Measurements from ENCODE around the gene ALDH1L1.

ALDH1L1 gene

DNA sequence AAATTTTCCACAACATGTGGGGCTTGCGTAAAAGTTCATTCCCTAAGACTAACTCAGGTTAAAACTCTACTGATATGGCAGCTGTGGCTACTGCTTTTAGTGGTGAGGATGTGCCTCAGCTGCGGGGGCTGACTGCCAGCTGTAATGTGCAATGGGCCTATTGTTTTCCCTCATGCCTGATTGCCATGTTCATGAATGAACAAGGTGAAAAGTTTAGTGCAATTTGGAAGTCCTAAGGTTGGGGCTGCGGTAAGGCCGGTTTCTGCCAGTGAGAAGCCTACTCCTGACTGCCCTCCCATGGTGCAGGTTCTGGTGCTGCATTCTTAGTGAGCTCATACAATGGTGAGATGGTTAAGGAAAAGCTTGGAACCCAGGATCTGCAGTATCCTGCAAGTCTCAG, 10.9 kb upstream of the ALDH1L1 start:
- DNase-seq, result no peak

DNA sequence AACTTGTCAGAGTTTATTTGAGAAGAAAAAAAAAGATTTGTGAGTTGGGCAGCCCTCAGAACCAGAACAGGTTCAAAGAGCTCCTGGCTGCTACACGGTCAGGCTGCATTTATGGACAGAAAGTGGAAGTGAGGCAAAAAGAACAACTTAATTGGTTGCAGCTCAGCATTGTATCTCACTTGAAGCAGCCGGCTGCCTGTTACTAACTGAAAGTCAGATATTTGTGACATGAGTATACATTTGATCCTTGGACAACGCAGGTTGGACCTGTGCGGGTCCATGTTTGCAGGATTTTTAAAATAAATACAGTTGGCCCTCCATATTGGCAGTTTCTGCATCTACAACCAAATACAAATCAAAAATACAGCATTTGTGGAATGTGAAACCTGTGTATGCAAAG, 7.5 kb upstream of the ALDH1L1 start:
- DNase-seq, result no peak

DNA sequence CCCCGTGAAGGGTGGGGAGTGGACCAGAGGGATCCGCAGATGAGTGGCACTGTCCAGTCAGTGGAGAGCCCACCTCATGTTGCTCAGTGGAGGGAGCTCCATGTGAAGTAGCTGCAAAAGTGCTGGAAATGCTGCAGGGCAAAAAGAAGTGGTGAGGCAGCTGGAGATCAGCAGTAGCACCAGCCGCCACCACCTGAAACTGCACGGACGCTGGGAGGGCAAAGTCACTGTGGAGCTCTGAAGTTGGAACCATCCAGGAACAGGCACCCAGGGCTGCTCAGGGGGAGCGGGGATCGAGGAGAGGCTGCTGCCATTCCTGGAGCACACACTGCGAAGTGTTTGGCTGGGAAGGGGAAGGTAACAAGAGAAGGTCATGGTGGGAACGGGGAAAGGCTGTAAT, 6.4 kb upstream of the ALDH1L1 start:
- no peak for DNase-seq

DNA sequence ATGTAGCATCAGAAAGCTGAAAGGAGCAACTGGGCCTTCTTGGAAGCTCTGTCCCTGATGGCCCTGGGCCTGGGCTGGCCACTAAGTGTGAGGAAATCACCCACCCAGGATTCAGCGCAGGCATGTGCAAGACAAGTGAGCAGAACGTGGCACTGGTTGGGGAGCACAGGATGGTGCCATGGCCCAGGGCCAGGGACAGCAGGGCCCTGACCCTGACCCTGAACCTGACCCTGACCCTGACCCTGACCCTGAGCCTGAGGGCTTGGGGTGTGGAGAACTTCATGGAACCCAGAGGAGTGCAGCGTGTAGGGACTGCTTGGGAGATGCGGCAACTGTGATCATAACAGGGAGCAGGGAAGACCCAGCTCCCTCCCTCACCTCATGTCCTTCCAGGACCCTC, 5.9 kb upstream of the ALDH1L1 start:
- no peak for DNase-seq

DNA sequence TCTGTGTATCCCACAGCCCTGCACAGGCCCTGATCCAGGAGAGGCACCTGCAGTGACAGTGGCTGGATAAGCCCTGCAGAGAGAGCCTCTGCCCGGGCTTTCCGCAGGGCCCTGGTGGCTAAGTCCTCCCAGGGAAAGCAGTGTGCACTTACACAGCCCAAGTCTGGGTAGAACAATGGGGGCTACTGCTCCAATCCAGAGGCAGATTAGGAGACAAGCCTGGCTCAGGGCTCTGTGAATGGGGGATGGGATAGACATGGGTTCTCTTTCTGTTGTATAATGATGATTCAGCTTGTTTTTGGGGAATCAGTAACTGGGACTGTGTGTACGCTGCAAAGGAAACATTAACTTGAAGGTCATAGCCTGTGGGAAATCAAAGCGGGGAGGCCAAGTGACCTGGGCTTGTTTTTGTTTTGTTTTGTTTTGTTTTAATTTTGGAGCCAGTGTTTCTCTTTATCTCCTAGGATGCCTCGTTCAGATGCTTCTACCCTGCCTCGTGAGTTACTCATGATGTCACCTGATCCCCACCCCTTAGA, 4.1 kb upstream of the ALDH1L1 start:
- DNase-seq, result no peak

DNA sequence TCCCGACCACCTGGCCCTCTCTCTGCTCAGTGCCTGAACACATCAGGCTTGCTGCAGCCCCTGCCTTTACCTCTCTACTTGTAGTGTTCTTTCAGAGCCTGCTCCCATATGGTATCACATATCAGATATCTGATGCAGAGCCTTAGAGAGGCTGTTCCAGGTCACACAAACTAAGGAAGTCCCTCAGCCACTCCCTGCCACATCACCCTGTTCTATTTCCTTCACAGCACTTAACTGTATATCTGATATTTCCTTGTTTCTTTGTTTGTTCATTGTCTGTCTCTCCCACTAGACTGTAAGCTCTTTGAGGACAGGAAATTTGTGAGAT, 976 bp upstream of the ALDH1L1 start:
- no peak for DNase-seq

DNA sequence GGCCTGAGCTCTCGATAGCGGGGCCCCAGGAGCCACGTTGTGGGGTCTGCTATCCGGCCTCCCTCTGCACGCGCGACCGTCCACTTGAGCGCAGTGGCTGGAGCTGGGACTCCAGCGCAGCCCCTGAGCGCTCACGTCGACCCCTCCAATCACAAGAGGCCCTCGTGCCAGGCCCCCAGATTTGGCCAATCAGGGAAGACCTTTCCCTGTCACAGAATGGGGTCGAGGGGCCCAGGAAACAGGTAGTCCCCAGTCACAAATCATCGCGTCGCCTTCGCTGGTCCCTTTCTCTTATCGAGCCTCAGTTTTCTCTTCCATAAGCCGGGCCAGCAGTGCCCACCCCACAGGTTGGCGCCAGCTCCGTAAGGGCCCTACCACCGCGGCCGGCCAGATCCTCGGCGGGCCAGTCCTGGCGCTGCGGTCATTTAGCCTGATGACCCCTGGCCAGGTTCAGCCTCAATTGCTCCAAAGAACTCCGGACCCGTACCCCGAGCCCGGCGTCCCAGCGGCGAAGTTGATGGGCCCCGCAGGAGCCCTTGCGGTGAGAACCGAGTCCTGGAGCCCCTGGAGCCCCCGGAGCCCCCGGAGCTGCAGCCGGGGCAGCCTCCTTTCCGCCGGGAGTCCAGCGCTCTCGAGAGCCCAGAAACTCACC, 435 bp downstream of the ALDH1L1 start:
- DNase-seq, result no peak

DNA sequence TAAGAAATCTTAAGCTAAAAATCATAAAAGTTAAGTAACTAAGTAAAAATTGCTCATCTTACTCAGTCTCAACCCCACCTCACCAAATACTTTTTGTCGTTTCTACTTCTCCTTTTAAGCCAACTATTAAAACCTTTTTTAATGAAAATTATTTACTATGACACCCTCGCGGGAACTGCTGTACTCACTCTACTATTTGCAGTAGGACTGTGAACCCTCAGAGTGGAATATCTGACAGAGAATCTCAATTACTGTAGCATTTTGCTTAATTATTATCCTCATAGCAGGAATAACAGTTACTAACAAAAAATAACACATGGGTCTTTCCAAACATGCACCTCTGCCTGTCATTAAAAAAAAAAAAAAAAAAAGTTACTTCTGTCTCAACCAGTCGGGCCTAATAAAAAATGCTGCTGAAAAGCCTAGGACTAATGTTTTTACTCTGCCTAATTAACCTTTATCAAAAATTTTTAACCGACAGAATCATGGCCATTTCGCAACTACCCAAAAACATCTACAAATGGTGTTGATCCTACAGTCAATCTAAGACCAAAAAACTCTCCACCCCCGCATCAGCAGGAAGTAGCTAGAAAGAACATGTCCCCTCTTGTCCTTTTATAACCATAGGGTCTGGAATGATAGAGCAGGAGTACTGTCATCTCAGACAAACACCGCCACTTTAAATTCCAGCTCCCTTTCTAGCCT, 10.2 kb downstream of the ALDH1L1 start:
- no peak for DNase-seq

DNA sequence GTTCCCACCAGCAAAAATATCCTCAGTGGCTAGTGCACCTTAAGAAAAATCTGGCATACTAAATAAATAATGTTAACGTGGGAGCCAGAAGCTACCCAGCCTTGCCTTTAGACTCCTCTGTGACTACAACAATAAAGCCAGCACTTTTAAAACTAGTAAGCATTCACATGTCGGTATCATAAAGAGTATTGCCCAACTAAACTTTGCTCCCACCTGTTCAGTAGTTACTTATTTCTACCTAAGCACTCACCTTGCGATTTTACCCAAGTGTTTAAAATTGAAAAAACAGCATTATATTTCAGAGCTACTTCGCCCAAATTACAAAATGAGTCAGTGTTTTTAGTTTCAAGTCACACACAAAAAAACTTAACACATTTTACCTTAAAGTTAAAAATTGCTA, 12.8 kb downstream of the ALDH1L1 start:
- no peak for DNase-seq

DNA sequence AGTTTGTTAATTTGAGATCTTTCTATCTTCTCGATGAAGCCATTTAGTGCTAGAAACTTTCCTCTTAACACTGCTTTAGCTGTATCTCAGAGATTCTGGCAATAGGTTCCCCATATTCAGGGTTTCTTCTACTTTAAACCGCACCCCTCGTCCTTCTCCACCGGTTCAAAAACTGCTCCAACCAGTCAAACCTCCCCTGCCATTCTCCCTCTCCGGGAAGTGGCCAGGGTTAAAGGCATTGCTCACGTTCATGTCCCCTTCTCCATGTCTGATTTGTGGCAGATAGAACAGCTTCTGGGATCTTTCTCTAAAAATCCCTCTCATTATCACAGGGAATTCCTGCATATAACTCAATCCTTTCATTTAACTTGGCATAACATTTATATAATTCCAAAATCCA, 14.4 kb downstream of the ALDH1L1 start:
- DNase-seq, result no peak

DNA sequence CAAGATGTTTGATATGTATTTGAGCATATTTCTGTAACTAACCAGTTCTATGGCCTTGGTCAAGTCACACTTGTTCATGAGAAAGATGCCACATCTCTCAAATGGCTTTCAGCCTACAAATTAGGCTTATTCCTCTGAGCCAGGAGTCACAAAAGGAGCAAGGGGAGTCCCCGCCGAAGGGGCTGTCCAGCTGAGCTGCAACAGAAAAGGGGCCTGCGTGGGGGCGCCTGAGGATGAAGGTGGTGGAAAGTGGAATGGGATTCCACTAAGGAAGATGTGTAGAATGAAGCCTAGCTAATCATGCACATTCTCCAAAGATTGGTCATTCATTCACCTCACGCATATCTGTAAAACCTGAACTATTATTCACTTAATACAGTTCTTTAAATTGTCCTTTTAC, 19.1 kb downstream of the ALDH1L1 start:
- DNase-seq, result no peak

DNA sequence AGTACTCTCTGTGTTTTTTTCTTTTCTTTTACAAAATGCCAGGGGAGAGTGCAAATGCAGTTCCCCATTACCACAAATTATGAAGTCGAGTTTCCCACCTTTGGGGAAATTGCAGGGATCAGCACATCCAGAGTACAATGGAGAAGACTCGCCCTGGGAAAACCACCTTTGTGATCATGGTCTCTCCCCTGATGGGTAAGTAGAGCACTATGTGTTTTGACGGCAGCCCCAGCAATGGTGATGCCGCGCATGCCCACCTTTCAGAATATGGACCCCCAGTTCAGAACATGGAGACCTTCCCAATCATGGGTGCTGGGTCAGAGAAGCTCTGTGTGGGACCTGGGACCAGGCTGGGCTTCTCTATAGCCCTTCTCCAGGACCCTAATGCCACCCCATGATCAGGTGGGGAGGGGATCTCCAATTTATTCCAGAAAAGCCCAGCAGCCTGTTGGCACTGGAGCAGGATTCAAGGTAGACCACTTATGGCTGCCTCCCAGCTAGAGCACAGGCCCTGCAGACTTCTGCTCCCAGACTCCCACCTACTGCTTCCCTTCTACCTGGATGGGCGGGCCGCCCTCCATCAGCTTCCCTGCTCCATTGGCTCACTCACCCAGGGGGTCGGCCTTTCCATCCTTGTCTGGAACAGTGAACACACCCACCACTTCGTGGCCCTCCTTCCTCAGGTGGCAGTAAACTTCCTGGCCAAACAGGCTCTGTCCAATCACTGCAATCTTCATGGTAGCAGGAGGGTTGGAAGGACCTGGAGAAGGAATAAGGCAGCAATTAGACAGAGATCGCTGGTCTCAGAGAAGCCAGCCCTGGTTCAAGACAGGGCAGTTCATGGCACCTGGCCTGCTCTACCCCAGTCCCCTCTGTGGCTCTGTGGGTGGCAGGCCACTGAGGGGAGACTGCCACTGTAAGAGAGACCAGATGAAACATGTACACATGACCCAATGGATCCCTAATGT, 19.9 kb downstream of the ALDH1L1 start:
- DNase-seq, result no peak

DNA sequence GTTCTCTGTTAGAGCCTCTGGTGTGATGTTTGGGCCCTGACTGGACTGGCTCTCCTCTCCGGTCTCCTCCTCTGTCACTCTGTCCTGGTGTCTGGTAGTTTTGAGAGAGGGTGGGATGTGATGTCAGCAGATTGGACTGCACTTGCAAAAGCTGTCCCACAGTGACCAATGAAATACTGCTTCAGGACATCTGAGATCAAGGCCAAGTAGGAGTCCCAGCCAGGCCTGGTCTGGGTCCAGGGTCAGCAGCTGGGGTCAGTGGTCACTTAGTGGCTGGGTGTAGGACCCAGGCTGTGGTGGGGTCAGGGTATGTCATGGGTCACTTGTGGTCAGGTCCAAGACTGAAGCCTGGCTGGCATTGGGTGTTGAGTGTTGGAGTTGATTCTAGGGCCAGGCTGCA, 20.9 kb downstream of the ALDH1L1 start:
- DNase-seq, result no peak

DNA sequence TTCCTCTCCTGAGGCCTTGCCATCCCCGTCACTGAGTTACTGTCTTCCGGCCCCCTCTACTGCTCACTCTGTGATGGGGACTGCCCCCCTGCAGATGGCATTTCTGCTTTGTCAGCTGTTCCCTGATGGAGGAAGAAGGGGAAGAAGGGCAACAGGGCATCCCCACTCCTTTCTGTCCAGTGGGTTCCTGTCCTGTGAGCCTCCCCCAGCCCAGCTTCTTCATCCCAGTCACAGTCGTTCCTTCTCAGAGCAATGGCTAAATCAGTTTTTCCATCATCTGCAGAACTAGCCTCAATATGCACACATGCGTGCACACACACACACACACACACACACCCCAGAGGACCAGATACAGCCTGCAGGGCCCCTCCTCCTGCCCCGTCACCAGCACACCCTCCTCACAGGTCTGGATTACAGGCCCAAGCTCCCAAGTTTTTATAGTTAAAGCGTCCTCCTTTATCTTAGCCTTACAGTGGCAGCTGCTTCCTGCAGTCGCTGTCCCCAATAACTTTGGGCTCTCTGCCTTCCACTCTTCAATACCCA, 21.4 kb downstream of the ALDH1L1 start:
- DNase-seq, result no peak

DNA sequence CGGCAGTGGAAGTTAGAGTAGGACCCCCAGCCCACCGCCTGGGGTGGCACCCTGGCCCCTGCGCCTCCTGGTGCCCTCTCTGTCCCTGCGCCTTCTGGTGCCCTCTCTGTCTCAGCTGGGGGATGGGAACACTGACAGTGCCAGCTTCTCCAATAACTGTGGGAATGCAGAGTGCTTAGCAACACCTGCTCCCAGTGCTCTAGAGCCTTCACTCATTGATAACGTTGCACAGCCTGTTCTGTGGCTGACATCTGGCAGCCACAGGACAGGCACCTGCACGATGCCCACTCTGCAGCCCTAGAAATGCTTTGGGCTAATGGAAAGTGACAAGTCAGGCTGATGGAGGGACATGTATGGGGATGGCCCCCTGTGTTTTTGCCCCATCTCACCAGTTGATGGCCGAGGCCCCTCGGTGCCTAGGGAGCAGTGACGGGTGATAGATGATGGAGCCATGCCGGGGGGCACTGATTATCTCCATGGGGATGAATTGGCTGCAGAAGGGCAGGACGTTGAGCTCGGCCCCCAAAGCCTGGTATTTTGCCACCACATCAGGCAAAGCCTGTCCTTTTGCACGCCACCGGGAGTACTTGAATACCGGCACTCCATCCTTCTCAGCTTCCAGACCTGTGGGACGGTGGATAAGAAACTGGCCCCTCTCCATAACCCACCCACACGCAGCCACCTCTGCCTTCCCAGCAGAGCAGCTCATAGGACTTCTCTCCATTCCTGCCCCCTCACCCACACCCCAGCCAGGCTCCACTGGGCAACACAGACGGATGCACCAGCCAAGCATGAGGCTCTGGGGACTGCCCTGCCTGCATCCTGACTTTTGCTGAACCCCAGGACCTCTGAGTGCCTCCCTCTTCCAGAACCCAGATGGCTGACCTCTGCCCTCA, 22.1 kb downstream of the ALDH1L1 start:
- DNase-seq, result no peak

DNA sequence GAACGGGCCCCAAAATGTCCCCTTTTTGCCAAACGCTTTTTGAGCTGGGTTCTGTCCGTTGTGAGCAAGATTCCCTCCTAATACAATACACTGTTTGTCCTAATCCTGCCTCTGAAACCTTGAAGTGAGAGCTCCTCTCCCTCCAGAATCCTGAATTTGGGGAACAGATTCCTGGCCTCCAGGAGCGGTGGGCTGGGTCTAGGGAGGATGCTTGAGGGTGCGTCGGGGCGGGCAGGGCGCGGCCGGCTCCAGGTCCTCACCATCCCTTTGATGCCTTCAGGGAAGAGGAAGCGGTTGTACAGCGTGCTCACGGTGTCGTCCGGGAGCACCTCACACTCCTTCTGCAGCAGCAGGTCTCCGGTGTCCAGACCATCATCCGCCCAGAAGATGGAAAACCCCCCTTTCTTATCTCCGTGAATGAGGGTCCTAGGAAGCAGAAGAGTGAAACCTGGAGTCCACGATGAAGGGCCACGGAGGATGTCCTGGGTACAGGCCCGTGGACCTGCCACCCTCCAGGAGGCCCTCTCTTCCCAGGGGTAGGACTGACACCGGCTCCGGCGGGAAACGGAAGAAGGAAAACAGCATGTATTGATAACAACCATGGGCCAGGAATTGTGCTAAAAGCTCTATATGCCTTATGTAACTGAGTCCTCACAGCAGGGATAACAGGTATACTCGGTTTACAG, 23.2 kb downstream of the ALDH1L1 start:
- DNase-seq, result no peak

DNA sequence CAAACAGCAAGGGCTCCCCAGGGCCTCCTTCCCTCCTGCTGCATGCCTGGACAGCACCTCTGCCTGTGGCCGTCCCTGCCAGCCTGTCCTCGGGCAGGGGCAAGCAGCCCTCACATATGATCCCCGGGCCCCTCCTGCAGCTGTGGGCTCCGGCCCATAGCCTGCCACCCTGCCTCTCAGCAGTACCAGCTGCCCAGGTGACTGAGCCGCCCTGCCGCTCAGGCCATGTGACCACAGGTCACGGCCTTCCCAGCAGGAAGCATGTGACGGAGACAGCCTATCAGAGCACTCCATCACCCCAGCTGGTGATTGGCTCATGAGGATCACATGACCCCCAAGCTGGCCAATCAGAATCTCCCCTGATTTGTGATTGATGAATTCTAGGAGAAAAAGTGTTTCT, 23.9 kb downstream of the ALDH1L1 start:
- no peak for DNase-seq

DNA sequence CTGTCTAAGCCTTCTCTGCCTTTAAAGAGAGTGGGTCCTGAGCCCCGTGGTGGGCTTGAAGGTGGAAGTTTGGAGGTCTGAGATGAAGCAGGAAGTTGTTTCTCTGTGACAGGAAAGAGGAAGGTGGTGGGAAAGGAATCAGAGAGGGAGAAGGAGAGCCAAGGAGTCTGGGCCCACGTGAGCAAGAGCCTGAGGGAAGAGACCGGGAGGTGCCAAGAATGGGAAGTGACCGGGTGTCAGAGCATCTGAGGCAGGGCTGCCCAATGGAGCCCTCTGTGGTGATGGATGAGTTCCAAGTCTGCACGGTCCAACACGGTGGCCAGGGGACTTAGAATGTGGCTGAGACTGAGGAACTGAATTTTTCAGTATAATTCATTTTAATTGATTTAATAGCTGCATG, 24.6 kb downstream of the ALDH1L1 start:
- no peak for DNase-seq

DNA sequence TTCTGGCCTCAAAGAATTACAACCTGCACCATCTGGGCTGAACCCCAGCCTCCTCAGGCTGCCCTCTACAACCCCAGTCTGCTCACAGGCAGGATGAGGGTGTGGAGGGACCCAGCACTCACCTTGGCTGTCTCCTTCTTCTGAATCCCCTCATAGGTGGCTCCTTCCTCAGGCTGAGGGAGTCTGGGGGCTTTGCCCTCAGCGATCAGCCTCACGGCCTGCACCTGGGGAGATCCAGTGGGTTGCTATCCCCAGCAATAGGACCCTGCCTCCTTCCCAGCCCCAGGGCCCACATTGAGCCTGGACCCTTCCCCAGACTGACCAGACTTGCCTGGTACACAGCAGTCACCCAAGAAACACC, 25.1 kb downstream of the ALDH1L1 start:
- no peak for DNase-seq

DNA sequence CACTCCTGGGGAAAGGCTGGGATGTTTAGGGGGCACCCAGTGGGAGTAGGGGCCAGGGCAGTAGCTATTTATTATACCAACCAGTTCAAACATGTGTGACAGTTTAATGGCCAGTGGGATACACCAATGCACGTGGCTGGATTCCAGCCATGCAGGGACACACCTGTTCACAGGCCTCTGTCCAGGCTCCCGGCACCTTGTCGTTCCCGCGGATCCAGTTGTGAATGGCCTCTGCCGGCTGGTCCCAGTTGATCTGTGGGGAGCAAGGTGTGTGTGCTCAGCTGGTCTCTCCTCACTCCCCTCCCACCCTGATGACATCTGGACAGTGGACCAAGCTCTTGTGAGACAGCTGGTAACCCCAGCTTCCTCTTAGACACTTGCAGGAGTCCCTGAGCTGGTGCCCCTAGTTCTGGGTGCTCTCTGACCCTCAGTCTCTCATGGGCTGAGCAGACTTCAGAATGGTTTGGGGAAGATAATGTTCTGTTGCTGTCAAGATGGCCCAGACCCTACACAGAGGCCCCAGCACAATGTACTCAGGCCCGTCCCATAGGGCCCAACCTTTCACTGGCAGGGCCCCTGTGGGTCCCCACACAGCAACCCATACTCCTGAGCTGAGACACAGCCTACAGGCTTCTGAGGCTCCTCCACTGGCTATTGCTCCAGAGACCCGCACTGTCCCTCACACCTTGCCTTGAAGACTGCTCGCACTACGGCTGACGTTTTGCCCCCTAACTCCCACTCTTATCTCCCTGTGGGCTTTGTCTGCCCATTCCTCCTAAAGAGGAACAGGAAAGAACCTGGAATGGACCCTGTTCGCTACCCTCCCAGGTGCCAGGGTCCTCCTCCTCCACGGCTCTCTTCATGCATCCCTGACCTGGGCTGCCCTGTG, 25.8 kb downstream of the ALDH1L1 start:
- DNase-seq, result no peak
